A673 (cell line): ENCODE measurements around the gene CELF5. TPM values are rescaled to one million over a fixed set of nuclear protein-coding genes. Genes with fewer than 3 reads are reported as not detected.

ENCODE experiments used
- BruUV-seq: library from RNA; stranded (reverse); fragments of 400-500 nt; replicated peaks from 2 replicates; lab custom pipeline; 2021; lab: Mats Ljungman, UMichigan
- CTCF ChIA-PET: fragments of 300-600 bp; sonication (Branson Sonifier 250); formaldehyde crosslinking; loops from one replicate; lab custom pipeline; 2022; ENCODE audit warnings: antibody characterized with exemption; lab: Charles Lee
- POLR2A ChIA-PET: fragments of 300-600 bp; sonication (Branson Sonifier 250); formaldehyde crosslinking; loops from one replicate; lab custom pipeline; 2022; ENCODE audit warnings: antibody characterized with exemption; ENCODE audit not compliant: low non-redundant PET; lab: Charles Lee
- DNase-seq: peaks from one replicate; pipeline ENCODE4 v3.0.0-alpha.2; 2015; ENCODE audit warnings: low spot score
- H3K27ac ChIP-seq: fragments of 200-600 bp; sonication (generic); 2 replicates; pipeline ENCODE4 v1.5.1; 2016; ENCODE audit warnings: mixed run types, low read depth, mild to moderate bottlenecking, mixed read lengths, antibody characterized with exemption, low read length; ENCODE audit not compliant: poor library complexity, severe bottlenecking
- H3K27me3 ChIP-seq: fragments of 200-600 bp; sonication (generic); replicated peaks from 2 replicates; pipeline ENCODE4 v1.6.1; 2017; ENCODE audit warnings: mixed run types, low read depth, mild to moderate bottlenecking, mixed read lengths, antibody characterized with exemption, low read length; ENCODE audit not compliant: insufficient read depth, poor library complexity
- H3K36me3 ChIP-seq: fragments of 200-600 bp; sonication (generic); 2 replicates; pipeline ENCODE4 v1.6.1; 2016; ENCODE audit warnings: mixed run types, mild to moderate bottlenecking, mixed read lengths, antibody characterized with exemption, low read length; ENCODE audit not compliant: insufficient read depth, poor library complexity, severe bottlenecking
- H3K4me1 ChIP-seq: fragments of 200-600 bp; sonication (generic); 2 replicates; pipeline ENCODE4 v1.6.1; 2017; ENCODE audit warnings: mixed run types, mild to moderate bottlenecking, mixed read lengths, antibody characterized with exemption, low read length; ENCODE audit not compliant: insufficient read depth, poor library complexity, severe bottlenecking
- H3K4me3 ChIP-seq: fragments of 200-600 bp; sonication (generic); 2 replicates; pipeline ENCODE4 v1.5.1; 2016; ENCODE audit warnings: low read depth, mixed run types, mild to moderate bottlenecking, mixed read lengths, low read length; ENCODE audit not compliant: poor library complexity, severe bottlenecking
- H3K9me3 ChIP-seq: fragments of 200-600 bp; sonication (generic); 2 replicates; pipeline ENCODE4 v1.6.1; 2016; ENCODE audit warnings: mixed run types, low read depth, mild to moderate bottlenecking, mixed read lengths, antibody characterized with exemption, low read length; ENCODE audit not compliant: poor library complexity, severe bottlenecking
- EZH2 ChIP-seq: fragments of 200-600 bp; sonication (generic); IDR thresholded peaks from 2 replicates; pipeline ENCODE4 v1.6.1; 2017; ENCODE audit warnings: borderline replicate concordance, low read depth, mild to moderate bottlenecking, mixed read lengths, antibody characterized with exemption, low read length; ENCODE audit not compliant: poor library complexity, severe bottlenecking
- intact Hi-C: fragments of 100-400 bp; cut with micrococcal nuclease; formaldehyde crosslinking; loops from one replicate; pipeline ENCODE4 v1.10.0; 2022; ENCODE audit not compliant: unreplicated experiment
- total RNA-seq: library from RNA; stranded (reverse); gene quantifications from 2 replicates; pipeline ENCODE4 v1.2.3, GENCODE V29; 2021
- TF ChIP-seq, protein P1 (sequence below): fragments of 300-800, 200-600 bp; sonication (generic); conservative IDR thresholded peaks from 2 replicates; pipeline ENCODE4 v1.5.1; 2017; ENCODE audit warnings: low read depth, mild to moderate bottlenecking, antibody characterized with exemption, low read length, moderate library complexity, mixed read lengths

Gene CELF5
- total RNA-seq, 1 experiment from 2014 or later, result 3.7 TPM

DNA sequence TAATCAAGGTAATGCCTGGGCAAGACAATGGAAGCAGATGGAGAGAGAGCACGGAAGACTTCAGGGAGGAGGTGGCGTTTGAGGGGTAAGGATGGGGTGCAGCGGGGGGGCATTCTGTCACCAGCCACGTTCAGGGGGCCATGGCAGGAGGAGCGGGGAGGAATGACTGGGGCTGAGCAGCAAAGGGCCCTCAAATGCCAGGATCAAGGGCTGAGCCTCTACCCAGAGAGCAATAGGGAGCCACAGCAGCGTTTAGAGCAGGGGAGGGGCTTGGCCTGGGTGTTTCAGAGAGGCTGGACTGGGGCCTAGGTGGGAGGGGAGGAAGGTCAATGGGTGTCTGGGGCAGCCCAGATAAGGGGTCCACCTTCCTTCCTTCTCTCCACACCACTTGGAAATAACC is 44.3 kb downstream of the CELF5 start:
- intact Hi-C loops, result no loop called here
- Histone ChIP-seq H3K4me1 (peaks cover 15% of the 10 kb centered on the region), H3K36me3 (no peaks in the 10 kb centered on the region), H3K9me3 (no peaks in the 10 kb centered on the region), H3K27ac (no peak overlapping the region), H3K27me3 (peaks cover 17% of the 10 kb centered on the region), H3K4me3 (no peak overlapping the region)
- BruUV-seq, result no TSS peak
- POLR2A ChIA-PET, result no interaction called here
- DNase-seq, result no peak
- TF ChIP-seq, protein P1, sequence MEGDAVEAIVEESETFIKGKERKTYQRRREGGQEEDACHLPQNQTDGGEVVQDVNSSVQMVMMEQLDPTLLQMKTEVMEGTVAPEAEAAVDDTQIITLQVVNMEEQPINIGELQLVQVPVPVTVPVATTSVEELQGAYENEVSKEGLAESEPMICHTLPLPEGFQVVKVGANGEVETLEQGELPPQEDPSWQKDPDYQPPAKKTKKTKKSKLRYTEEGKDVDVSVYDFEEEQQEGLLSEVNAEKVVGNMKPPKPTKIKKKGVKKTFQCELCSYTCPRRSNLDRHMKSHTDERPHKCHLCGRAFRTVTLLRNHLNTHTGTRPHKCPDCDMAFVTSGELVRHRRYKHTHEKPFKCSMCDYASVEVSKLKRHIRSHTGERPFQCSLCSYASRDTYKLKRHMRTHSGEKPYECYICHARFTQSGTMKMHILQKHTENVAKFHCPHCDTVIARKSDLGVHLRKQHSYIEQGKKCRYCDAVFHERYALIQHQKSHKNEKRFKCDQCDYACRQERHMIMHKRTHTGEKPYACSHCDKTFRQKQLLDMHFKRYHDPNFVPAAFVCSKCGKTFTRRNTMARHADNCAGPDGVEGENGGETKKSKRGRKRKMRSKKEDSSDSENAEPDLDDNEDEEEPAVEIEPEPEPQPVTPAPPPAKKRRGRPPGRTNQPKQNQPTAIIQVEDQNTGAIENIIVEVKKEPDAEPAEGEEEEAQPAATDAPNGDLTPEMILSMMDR, result no peak
- no peak for TF ChIP-seq EZH2
- CTCF ChIA-PET, result no interaction called here

DNA sequence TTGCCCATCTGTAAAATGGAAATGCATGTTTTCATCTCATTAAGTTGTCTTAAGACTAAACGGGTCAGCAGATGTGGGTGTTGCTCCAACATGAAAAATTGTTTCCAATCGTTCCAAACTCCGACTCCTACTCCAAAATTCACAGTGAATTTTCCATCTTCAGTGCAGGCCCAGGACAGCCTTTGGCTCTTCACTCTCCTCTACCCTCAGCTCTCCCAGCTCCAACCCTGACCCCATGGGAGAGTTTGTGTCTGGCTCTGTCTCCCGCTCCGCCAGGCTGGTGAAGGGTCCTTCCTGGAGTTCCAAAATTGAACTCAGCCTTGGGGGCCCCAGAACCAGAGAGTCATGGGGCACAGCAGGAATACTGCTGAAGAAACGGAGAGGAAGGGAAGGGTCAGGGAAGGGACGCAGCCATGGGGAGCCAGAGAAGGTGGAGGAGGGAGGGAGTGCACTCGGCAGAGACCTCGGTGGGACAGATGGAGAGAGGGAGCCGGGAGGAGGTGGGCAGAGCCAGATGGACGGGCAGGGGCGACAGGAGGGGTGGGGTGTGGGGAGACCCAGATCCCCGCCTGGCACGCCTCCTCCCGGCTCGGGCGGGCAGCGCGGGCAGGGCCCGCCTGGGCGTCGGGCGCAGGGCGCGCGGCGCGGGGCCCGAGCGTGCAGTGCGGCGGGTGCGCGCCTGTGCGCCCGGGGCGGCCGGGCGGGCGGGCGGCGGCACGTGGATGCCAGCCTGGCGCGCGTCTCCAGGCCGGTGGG is 45.6 kb downstream of the CELF5 start:
- DNase-seq, result no peak
- no peak for TF ChIP-seq EZH2
- TF ChIP-seq, protein P1, result no peak
- CTCF ChIA-PET, result no interaction called here
- Histone ChIP-seq H3K4me3 (no peak overlapping the region), H3K9me3 (no peaks in the 10 kb centered on the region), H3K4me1 (peaks cover 17% of the 10 kb centered on the region), H3K36me3 (no peaks in the 10 kb centered on the region), H3K27ac (no peak overlapping the region), H3K27me3 (peaks cover 17% of the 10 kb centered on the region)
- POLR2A ChIA-PET, result no interaction called here
- no TSS peak for BruUV-seq
- intact Hi-C loops, result no loop called here

DNA sequence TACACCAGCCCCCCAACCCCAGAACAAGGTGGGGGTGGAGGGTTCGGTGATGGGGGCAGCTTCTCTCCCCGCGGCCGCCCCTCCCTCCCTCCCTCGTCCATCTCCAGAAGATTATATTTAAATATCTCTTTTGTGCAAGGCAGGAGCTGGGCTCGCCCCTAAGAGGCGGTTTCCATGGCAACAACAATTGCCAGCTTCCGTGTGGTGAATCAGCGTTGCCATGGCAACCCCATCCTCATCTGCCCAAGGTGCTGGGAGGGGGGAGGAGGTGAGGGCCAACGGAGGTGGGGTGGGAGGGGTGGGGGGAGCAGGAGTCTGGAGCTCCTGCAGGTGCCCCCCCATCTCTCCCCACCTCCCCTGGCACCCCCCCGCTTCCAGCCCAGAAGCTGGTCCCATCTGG is 46.4 kb downstream of the CELF5 start:
- intact Hi-C loops, result no loop called here
- TF ChIP-seq, protein P1, result no peak
- no peak for TF ChIP-seq EZH2
- peak; percentile 84 for DNase-seq
- no TSS peak for BruUV-seq
- Histone ChIP-seq H3K4me3 (no peak overlapping the region), H3K27me3 (peaks cover 17% of the 10 kb centered on the region), H3K4me1 (peaks cover 22% of the 10 kb centered on the region), H3K27ac (no peak overlapping the region), H3K9me3 (no peaks in the 10 kb centered on the region), H3K36me3 (no peaks in the 10 kb centered on the region)
- POLR2A ChIA-PET, result no interaction called here
- CTCF ChIA-PET, result no interaction called here
